Lower lobe of right lung (tissue), 2 donors: ENCODE measurements around the gene RASA2. TPM values are rescaled to one million over a fixed set of nuclear protein-coding genes. Genes with fewer than 3 reads are reported as not detected.

Experiments used
- ATAC-seq, 2 donors: fragments of 200-7000 bp; cut with Tn5 transposase; one replicate each; pipeline ENCODE4 v1.9.1; 2020 to 2022; ENCODE audit warnings: mild to moderate bottlenecking in 2 of 2, moderate library complexity in 2 of 2
- DNase-seq: peaks from one replicate; pipeline ENCODE4 v3.0.0-alpha.2; 2020
- H3K27ac ChIP-seq: fragments of 200-600 bp; one replicate; pipeline ENCODE4 v1.8.0; 2022
- H3K27me3 ChIP-seq: fragments of 200-600 bp; one replicate; pipeline ENCODE4 v1.8.0; 2022; ENCODE audit warnings: low read depth
- H3K36me3 ChIP-seq: fragments of 200-600 bp; one replicate; pipeline ENCODE4 v1.8.0; 2022; ENCODE audit warnings: mild to moderate bottlenecking
- H3K4me1 ChIP-seq: fragments of 200-600 bp; one replicate; pipeline ENCODE4 v1.8.0; 2022
- H3K4me3 ChIP-seq: fragments of 200-600 bp; one replicate; pipeline ENCODE4 v1.8.0; 2022; ENCODE audit warnings: mild to moderate bottlenecking
- H3K9me3 ChIP-seq: fragments of 200-600 bp; one replicate; pipeline ENCODE4 v1.8.0; 2022
- intact Hi-C: fragments of 100-400 bp; cut with DNase I; formaldehyde crosslinking; loops from one replicate; pipeline ENCODE4 v1.11.0; 2022
- total RNA-seq: library from RNA; stranded (reverse); fragmentation: NEBNext Ultra II Directional; extraction: Animal tissue kit (Norgen Biotek cat#: 25700); gene quantifications from one replicate; pipeline ENCODE4 v1.2.1, GENCODE V29; 2021
- TF ChIP-seq, protein P1 (sequence below): fragments of 200-600 bp; IDR thresholded peaks from one replicate; pipeline ENCODE4 v1.8.0; 2022; ENCODE audit warnings: antibody characterized with exemption, mild to moderate bottlenecking
- donor health status: DM: no; HTN: yes; CAD: no; lungs with severe emphysema.

The RASA2 gene
- total RNA-seq, 1 donor from 2014 or later: 21.5 TPM

DNA sequence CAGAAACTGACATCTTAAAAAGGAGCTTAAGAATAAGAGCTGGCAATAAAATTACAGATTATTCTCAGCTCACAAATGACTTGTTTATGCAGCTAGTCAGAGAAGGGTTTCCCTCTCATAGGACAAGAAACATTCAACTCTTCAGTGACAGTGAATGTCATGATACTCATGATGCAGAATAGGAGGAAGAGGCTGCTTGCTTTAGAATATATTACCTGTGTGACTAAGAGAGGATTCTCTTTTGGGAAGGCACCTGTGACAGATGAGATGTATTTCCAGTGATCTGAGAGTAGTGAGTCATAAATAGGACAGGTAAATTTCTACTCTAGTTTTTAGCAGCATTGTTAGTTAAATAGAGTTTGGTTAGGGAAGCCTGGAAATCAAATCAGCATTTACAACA lies 39.9 kb downstream of the RASA2 start:
- DNase-seq: no peak
- no peak overlapping the region for H3K27ac ChIP-seq
- peaks cover 43% of the 10 kb centered on the region for H3K4me1 ChIP-seq
- H3K9me3 ChIP-seq: no peaks in the 10 kb centered on the region
- peaks cover 19% of the 10 kb centered on the region for H3K36me3 ChIP-seq
- no peak overlapping the region for H3K4me3 ChIP-seq
- no peaks in the 10 kb centered on the region for H3K27me3 ChIP-seq
- TF ChIP-seq, protein P1, sequence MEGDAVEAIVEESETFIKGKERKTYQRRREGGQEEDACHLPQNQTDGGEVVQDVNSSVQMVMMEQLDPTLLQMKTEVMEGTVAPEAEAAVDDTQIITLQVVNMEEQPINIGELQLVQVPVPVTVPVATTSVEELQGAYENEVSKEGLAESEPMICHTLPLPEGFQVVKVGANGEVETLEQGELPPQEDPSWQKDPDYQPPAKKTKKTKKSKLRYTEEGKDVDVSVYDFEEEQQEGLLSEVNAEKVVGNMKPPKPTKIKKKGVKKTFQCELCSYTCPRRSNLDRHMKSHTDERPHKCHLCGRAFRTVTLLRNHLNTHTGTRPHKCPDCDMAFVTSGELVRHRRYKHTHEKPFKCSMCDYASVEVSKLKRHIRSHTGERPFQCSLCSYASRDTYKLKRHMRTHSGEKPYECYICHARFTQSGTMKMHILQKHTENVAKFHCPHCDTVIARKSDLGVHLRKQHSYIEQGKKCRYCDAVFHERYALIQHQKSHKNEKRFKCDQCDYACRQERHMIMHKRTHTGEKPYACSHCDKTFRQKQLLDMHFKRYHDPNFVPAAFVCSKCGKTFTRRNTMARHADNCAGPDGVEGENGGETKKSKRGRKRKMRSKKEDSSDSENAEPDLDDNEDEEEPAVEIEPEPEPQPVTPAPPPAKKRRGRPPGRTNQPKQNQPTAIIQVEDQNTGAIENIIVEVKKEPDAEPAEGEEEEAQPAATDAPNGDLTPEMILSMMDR: no peak
- intact Hi-C loops: no loop called here
- ATAC-seq: no peak

DNA sequence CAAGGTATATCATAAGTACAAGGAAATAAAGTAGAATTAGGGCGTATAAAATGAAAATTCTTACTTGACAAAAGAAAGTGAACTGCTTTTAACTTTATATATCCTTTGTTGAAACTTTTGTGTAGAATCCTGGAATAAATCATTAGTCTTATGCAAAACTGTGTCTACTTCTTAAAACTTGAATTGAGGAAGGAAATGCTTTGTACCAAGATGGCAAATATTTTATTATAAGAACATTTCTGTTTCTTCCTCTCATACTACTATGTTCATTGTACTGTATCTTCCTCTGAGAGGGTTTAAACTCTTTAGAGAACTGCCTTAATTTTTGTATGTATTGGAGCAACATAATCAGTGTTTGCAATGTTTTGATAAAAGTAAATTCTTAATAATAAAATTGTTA lies 42.0 kb downstream of the RASA2 start:
- intact Hi-C loops: no loop called here
- TF ChIP-seq, protein P1: no peak

DNA sequence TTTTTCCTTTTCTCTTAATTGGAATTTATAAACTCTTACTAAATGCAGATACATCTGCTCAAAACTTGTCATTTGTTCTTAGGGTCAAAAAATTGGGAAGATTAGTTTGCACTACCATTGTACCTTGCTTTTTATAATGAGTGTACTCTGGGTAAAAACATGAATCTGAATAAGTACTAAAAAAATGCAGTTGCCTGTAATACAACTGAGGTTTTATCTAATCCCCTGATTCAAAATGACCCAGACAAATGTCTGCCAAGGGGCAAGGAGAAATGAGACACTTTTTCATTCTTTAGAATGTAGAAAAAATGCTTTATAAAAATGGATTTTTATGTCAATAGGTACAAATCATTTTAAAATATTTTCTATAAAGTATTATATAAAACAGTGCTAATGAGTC lies 42.4 kb downstream of the RASA2 start:
- TF ChIP-seq, protein P1: no peak
- Histone ChIP-seq H3K27ac (no peak overlapping the region), H3K27me3 (no peaks in the 10 kb centered on the region), H3K4me3 (no peak overlapping the region), H3K36me3 (peaks cover 4% of the 10 kb centered on the region), H3K4me1 (peaks cover 41% of the 10 kb centered on the region), H3K9me3 (no peaks in the 10 kb centered on the region)
- no peak for DNase-seq
- no peak for ATAC-seq
- intact Hi-C loops: no loop called here

More for the DNA sequence above, 42.0 kb downstream of the RASA2 start:
- Histone ChIP-seq H3K9me3 (no peaks in the 10 kb centered on the region), H3K4me1 (peaks cover 43% of the 10 kb centered on the region), H3K27ac (no peak overlapping the region), H3K27me3 (no peaks in the 10 kb centered on the region), H3K4me3 (no peak overlapping the region), H3K36me3 (peaks cover 9% of the 10 kb centered on the region)
- no peak for ATAC-seq
- no peak for DNase-seq

DNA sequence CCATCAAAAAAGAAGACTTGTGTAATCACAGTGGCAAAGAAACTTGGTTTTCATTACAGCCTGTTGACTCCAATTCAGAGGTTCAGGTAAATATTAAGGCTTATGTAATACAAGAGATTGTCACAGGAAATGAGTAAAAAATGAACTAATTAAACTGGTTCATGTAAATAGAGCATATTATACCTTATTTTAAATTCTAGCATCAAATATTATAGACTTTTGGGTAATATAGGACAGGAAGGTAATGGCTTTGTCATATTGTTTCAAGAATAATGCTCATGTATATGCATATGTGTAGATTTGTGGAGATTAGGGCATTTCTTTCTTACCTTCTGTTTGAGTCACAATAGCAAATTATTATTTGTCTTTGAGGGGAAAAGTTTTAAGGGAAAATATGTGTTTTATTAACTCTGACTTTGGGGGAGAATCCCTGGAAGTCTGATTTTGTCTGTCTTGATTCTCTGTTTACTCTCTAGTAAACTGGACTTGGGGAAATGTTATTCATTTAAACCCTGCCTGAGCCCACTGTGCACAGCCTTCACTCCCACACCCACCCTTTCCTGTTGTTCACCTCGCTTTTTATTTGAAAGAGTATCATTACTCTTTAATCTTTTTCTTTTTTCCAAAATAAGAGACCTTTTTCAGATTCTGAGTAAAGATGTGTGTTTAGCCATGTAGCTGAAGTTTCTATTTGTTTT lies 43.0 kb downstream of the RASA2 start:
- H3K27me3 ChIP-seq: no peaks in the 10 kb centered on the region
- intact Hi-C loops: no loop called here
- peaks cover 35% of the 10 kb centered on the region for H3K4me1 ChIP-seq
- DNase-seq (no peak), ATAC-seq (no peak)
- H3K36me3 ChIP-seq: no peaks in the 10 kb centered on the region
- H3K9me3 ChIP-seq: no peaks in the 10 kb centered on the region
- H3K27ac ChIP-seq: peak overlapping the region; percentile 51
- TF ChIP-seq, protein P1: no peak
- no peak overlapping the region for H3K4me3 ChIP-seq

DNA sequence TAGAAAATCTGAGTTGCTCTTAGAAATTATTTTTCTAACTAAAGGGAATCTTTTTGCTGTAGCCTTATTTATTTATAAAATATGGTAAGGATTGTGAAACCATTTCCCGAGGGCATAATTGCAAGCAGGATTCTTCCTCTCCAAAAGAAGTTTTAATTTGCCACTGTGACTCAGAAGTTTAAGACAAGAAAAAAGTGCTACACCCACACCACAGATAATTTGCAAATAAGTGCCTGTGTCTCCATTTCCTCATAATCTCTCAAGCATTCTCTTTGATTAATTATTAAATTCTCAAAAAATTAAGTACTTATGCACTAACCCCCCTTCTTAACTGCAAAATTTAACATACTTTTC lies 43.6 kb downstream of the RASA2 start:
- Histone ChIP-seq H3K27me3 (no peaks in the 10 kb centered on the region), H3K27ac (peak overlapping the region; percentile 51), H3K9me3 (no peaks in the 10 kb centered on the region), H3K4me3 (no peak overlapping the region), H3K36me3 (peaks cover under 1% of the 10 kb centered on the region), H3K4me1 (peaks cover 31% of the 10 kb centered on the region)
- DNase-seq (no peak), ATAC-seq (peak in 1 of 2 donors; percentile 57)
- TF ChIP-seq, protein P1: no peak
- intact Hi-C loops: no loop called here
